Measurements from ENCODE around the gene ELL.

The ELL gene

GRCh38 chr19:18474366-18474887, 47.4 kb downstream of the ELL start:
- in situ Hi-C loops (cut with MboI; ENCODE audit: low sequenced_read_pairs): loop anchor here (25.0 kb wide), 1 partner anchor 513 kb away; no protein-coding TSS in a partner anchor

GRCh38 chr19:18473706-18474087, 48.2 kb downstream of the ELL start:
- in situ Hi-C loops (cut with MboI; ENCODE audit: low sequenced_read_pairs): loop anchor here (25.0 kb wide), 1 partner anchor 514 kb away; no protein-coding TSS in a partner anchor

GRCh38 chr19:18473003-18473705, 48.7 kb downstream of the ELL start:
- in situ Hi-C loops (cut with MboI; ENCODE audit: low sequenced_read_pairs): loop anchor here (25.0 kb wide), 1 partner anchor 514 kb away; no protein-coding TSS in a partner anchor

- in situ Hi-C loops (cut with MboI; ENCODE audit: low sequenced_read_pairs): loop anchor here (25.0 kb wide), 1 partner anchor 517 kb away; no protein-coding TSS in a partner anchor
These were observed 51.1 kb downstream of the ELL start for GRCh38 chr19:18470787-18471186.

- in situ Hi-C loops (cut with MboI; ENCODE audit: low sequenced_read_pairs): loop anchor here (25.0 kb wide), 1 partner anchor 518 kb away; no protein-coding TSS in a partner anchor
These were observed 52.6 kb downstream of the ELL start for GRCh38 chr19:18469069-18469846.

GRCh38 chr19:18468517-18468916, 53.4 kb downstream of the ELL start:
- in situ Hi-C loops (cut with MboI; ENCODE audit: low sequenced_read_pairs): loop anchor here (25.0 kb wide), 1 partner anchor 519 kb away; no protein-coding TSS in a partner anchor

- in situ Hi-C loops (cut with MboI; ENCODE audit: low sequenced_read_pairs): loop anchor here (25.0 kb wide), 1 partner anchor 519 kb away; no protein-coding TSS in a partner anchor
These were observed 53.9 kb downstream of the ELL start for GRCh38 chr19:18467978-18468377.

- in situ Hi-C loops (cut with MboI; ENCODE audit: low sequenced_read_pairs): loop anchor here (25.0 kb wide), 1 partner anchor 521 kb away; no protein-coding TSS in a partner anchor
These were observed 55.5 kb downstream of the ELL start for GRCh38 chr19:18466354-18466753.

GRCh38 chr19:18465964-18466339, 55.9 kb downstream of the ELL start:
- in situ Hi-C loops (cut with MboI; ENCODE audit: low sequenced_read_pairs): loop anchor here (25.0 kb wide), 1 partner anchor 521 kb away; no protein-coding TSS in a partner anchor

GRCh38 chr19:18465214-18465963, 56.5 kb downstream of the ELL start:
- in situ Hi-C loops (cut with MboI; ENCODE audit: low sequenced_read_pairs): loop anchor here (25.0 kb wide), 1 partner anchor 522 kb away; no protein-coding TSS in a partner anchor

GRCh38 chr19:18464646-18465045, 57.2 kb downstream of the ELL start:
- in situ Hi-C loops (cut with MboI; ENCODE audit: low sequenced_read_pairs): loop anchor here (25.0 kb wide), 1 partner anchor 523 kb away; no protein-coding TSS in a partner anchor

- in situ Hi-C loops (cut with MboI; ENCODE audit: low sequenced_read_pairs): loop anchor here (25.0 kb wide), 1 partner anchor 526 kb away; no protein-coding TSS in a partner anchor
These were observed 60.4 kb downstream of the ELL start for GRCh38 chr19:18461471-18461870.

- in situ Hi-C loops (cut with MboI; ENCODE audit: low sequenced_read_pairs): loop anchor here (25.0 kb wide), 1 partner anchor 526 kb away; no protein-coding TSS in a partner anchor
These were observed 61.0 kb downstream of the ELL start for GRCh38 chr19:18460900-18461299.

- in situ Hi-C loops (cut with MboI; ENCODE audit: low sequenced_read_pairs): loop anchor here (10.0 to 25.0 kb wide), 2 partner anchors 397 to 530 kb away; no protein-coding TSS in a partner anchor
These were observed 64.2 kb downstream of the ELL start for GRCh38 chr19:18457483-18458331.

GRCh38 chr19:18456974-18457373, 64.9 kb downstream of the ELL start:
- in situ Hi-C loops (cut with MboI; ENCODE audit: low sequenced_read_pairs): loop anchor here (10.0 to 25.0 kb wide), 2 partner anchors 398 to 530 kb away; no protein-coding TSS in a partner anchor

- in situ Hi-C loops (cut with MboI; ENCODE audit: low sequenced_read_pairs): loop anchor here (10.0 to 25.0 kb wide), 2 partner anchors 399 to 531 kb away; no protein-coding TSS in a partner anchor
These were observed 65.6 kb downstream of the ELL start for GRCh38 chr19:18456279-18456678.

- in situ Hi-C loops (cut with MboI; ENCODE audit: low sequenced_read_pairs): loop anchor here (10.0 to 25.0 kb wide), 2 partner anchors 401 to 534 kb away; no protein-coding TSS in a partner anchor
These were observed 68.4 kb downstream of the ELL start for GRCh38 chr19:18453269-18454024.

GRCh38 chr19:18452386-18452785, 69.5 kb downstream of the ELL start:
- in situ Hi-C loops (cut with MboI; ENCODE audit: low sequenced_read_pairs): loop anchor here (10.0 to 25.0 kb wide), 2 partner anchors 402 to 535 kb away; no protein-coding TSS in a partner anchor
